Nephron (organoid): ENCODE data around the gene ST6GALNAC3.

Source experiments
- H3K27ac Mint-ChIP-seq, 3 experiments: 2 replicates each; pipeline ENCODE4 v1.8.0; 2020; ENCODE audit warnings: mixed read lengths in 3 of 3, mild to moderate bottlenecking in 2 of 3, moderate library complexity in 1 of 3
- H3K27me3 Mint-ChIP-seq: 2 replicates; pipeline ENCODE4 v1.8.0; 2021; ENCODE audit warnings: low read depth, mild to moderate bottlenecking, moderate library complexity, mixed read lengths
- H3K36me3 Mint-ChIP-seq: 2 replicates; pipeline ENCODE4 v1.8.0; 2020; ENCODE audit warnings: low read depth, mixed read lengths
- H3K4me1 Mint-ChIP-seq: 2 replicates; pipeline ENCODE4 v1.8.0; 2020; ENCODE audit warnings: mixed read lengths
- H3K4me3 Mint-ChIP-seq, 3 experiments: 2 replicates each; pipeline ENCODE4 v1.8.0; 2020; ENCODE audit warnings: mild to moderate bottlenecking in 3 of 3, mixed read lengths in 3 of 3, moderate library complexity in 2 of 3
- H3K9me3 Mint-ChIP-seq: 2 replicates; pipeline ENCODE4 v1.8.0; 2020; ENCODE audit warnings: mixed read lengths
- TF ChIP-seq, protein P1 (sequence below), 3 experiments: fragments of 200-600 bp; sonication (generic); IDR thresholded peaks; one replicate each; pipeline ENCODE4 v1.5.0; 2021; ENCODE audit warnings: antibody characterized with exemption in 3 of 3; ENCODE audit not compliant: unreplicated experiment in 3 of 3

Gene ST6GALNAC3

DNA sequence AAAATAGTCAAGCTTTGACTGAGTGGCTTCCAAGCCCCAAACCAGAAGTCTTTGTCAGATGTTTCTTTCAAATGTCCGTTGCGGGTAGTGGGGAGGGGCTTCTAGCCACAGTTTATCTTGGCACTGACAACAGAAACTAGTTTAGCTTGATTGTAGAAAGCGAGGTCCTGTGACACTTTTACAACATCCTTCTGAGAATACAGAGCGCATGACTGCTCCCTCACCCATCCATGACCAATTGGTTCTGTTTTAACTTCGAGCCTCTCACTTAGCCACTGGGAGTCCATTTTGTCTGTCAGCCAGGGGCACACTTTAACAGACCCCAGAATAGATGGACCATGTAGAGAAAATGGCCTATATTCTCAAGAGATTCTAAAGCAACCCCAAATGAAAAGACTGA is 593.5 kb downstream of the ST6GALNAC3 start:
- Mint-ChIP-seq H3K4me3 (no peak overlapping the region), H3K36me3 (no peaks in the 10 kb centered on the region), H3K9me3 (peaks cover 6% of the 10 kb centered on the region), H3K27ac (peak overlapping the region; percentile 63 to 78 (median 74)), H3K27me3 (no peaks in the 10 kb centered on the region), H3K4me1 (peaks cover 5% of the 10 kb centered on the region)
- TF ChIP-seq, protein P1, sequence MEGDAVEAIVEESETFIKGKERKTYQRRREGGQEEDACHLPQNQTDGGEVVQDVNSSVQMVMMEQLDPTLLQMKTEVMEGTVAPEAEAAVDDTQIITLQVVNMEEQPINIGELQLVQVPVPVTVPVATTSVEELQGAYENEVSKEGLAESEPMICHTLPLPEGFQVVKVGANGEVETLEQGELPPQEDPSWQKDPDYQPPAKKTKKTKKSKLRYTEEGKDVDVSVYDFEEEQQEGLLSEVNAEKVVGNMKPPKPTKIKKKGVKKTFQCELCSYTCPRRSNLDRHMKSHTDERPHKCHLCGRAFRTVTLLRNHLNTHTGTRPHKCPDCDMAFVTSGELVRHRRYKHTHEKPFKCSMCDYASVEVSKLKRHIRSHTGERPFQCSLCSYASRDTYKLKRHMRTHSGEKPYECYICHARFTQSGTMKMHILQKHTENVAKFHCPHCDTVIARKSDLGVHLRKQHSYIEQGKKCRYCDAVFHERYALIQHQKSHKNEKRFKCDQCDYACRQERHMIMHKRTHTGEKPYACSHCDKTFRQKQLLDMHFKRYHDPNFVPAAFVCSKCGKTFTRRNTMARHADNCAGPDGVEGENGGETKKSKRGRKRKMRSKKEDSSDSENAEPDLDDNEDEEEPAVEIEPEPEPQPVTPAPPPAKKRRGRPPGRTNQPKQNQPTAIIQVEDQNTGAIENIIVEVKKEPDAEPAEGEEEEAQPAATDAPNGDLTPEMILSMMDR (IDR thresholded peaks at IDR 0.05; ENCODE audit: unreplicated experiment in 3 of 3), result no peak

DNA sequence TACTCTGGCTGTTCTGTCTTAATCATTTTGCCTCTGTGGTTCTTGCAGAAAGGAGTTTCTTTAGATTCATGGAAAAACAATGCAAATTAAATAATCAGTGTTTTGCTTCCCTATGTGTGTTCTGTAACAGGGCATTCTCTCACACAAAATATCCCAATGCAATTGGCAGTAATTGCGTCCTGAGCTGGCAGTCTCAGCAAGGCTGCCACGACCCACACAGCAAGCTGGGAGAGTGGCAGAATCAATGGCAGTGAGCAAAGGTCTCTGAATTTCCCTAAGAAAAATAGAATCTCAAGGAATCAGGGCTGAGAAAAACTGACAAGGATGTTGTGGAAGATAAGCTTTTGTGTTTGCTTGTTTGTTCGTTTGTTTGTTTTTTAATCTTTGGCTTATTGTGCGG is 594.6 kb downstream of the ST6GALNAC3 start:
- TF ChIP-seq, protein P1 (IDR thresholded peaks at IDR 0.05; ENCODE audit: unreplicated experiment in 3 of 3), result no peak
- Mint-ChIP-seq H3K4me3 (no peak overlapping the region), H3K27ac (peak overlapping the region in 1 of 3 experiments; percentile 29), H3K4me1 (peaks cover 5% of the 10 kb centered on the region), H3K36me3 (no peaks in the 10 kb centered on the region), H3K9me3 (peaks cover 3% of the 10 kb centered on the region), H3K27me3 (no peaks in the 10 kb centered on the region)

- Mint-ChIP-seq H3K27me3 (no peaks in the 10 kb centered on the region), H3K4me1 (peaks cover 5% of the 10 kb centered on the region), H3K36me3 (no peaks in the 10 kb centered on the region), H3K9me3 (no peaks in the 10 kb centered on the region), H3K27ac (no peak overlapping the region), H3K4me3 (no peak overlapping the region)
- TF ChIP-seq, protein P1 (IDR thresholded peaks at IDR 0.05; ENCODE audit: unreplicated experiment in 3 of 3), result no peak
Measured at GRCh38 chr1:76669624-76670315, 595.2 kb downstream of the ST6GALNAC3 start.

- H3K4me1 Mint-ChIP-seq, result no peaks in the 10 kb centered on the region
- no peak overlapping the region for H3K4me3 Mint-ChIP-seq
- no peaks in the 10 kb centered on the region for H3K27me3 Mint-ChIP-seq
- H3K27ac Mint-ChIP-seq, result no peak overlapping the region
- H3K9me3 Mint-ChIP-seq, result no peaks in the 10 kb centered on the region
- no peaks in the 10 kb centered on the region for H3K36me3 Mint-ChIP-seq
- TF ChIP-seq, protein P1 (IDR thresholded peaks at IDR 0.05; ENCODE audit: unreplicated experiment in 3 of 3), result no peak
Measured at GRCh38 chr1:76674689-76675210, 600.2 kb downstream of the ST6GALNAC3 start.

DNA sequence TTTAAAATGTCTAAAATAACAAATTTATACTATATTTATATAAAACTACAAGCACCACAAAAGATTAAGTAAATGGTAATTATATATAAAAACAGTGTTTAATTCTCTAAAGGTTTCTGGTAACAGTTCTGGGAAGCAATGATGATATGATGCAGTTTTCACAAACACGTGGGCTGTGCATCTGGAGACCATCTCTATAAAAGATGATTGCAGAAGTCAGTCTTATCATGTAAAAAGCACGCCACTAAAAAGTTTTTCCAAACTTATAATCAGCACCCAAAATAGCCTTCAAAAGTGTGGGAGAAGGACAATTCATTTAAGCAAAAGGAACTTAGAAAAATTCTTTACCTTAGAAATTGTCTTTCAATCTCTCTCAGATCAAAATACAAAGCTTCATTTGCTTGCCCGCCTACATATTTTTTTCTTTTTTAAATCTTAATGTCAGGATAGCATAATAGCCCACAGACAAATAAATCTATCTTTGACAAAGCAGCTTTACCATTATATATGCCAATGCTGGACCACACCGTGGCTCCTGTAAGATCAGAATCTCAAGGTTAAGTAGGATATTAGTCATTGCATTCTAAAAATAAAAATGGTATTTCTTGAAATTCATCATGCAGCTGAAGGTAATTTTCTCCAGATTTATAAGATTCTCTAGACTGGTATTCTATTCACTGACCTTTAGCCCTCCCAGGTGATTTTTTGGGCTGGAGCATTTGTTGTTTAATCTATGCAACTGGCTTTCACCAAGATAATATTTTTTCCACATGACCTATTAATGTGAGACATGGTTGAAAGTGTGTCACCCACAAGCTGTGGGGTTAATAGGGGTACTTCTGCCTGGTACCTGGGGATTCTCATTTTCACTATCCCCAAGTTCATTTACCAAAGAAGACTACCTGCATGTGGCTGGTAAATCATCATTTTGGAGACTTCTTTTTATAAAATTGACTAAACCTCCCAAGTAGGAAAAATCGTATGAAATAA is 603.2 kb downstream of the ST6GALNAC3 start:
- H3K4me1 Mint-ChIP-seq, result no peaks in the 10 kb centered on the region
- no peaks in the 10 kb centered on the region for H3K27me3 Mint-ChIP-seq
- H3K36me3 Mint-ChIP-seq, result no peaks in the 10 kb centered on the region
- TF ChIP-seq, protein P1 (IDR thresholded peaks at IDR 0.05; ENCODE audit: unreplicated experiment in 3 of 3), result no peak
- no peak overlapping the region for H3K27ac Mint-ChIP-seq
- no peak overlapping the region for H3K4me3 Mint-ChIP-seq
- no peaks in the 10 kb centered on the region for H3K9me3 Mint-ChIP-seq
